Liver (tissue), 9 donors: ENCODE measurements around the gene FADS3. TPM values are rescaled to one million over a fixed set of nuclear protein-coding genes. Genes with fewer than 3 reads are reported as not detected.

Source experiments
- DNase-seq: peaks from one replicate; pipeline ENCODE4 v3.0.0-alpha.2; 2017; ENCODE audit warnings: low spot score
- H3K27ac ChIP-seq, 2 donors: one replicate each; pipeline ENCODE4 v1.7.0; 2013; ENCODE audit warnings: inconsistent platforms in 2 of 2, low read length in 2 of 2, control low read depth in 1 of 2, low read depth in 1 of 2, mild to moderate bottlenecking in 1 of 2
- H3K27me3 ChIP-seq, 4 donors: one replicate each; pipeline versions ENCODE4 v1.6.1 to v1.7.0; 2013; ENCODE audit warnings: low read length in 3 of 4, inconsistent platforms in 1 of 4, mild to moderate bottlenecking in 1 of 4, moderate library complexity in 1 of 4; ENCODE audit not compliant: control insufficient read depth in 4 of 4, insufficient read depth in 4 of 4
- H3K36me3 ChIP-seq, 4 donors: one replicate each; pipeline versions ENCODE4 v1.6.1 to v1.7.0; 2013; ENCODE audit warnings: low read length in 3 of 4, mild to moderate bottlenecking in 3 of 4, low read depth in 1 of 4, moderate library complexity in 1 of 4; ENCODE audit not compliant: control insufficient read depth in 4 of 4, insufficient read depth in 3 of 4
- H3K4me1 ChIP-seq, 4 donors: one replicate each; pipeline versions ENCODE4 v1.6.1 to v1.7.0; 2013; ENCODE audit warnings: low read length in 3 of 4, mild to moderate bottlenecking in 3 of 4, moderate library complexity in 1 of 4; ENCODE audit not compliant: control insufficient read depth in 4 of 4, insufficient read depth in 4 of 4
- H3K4me3 ChIP-seq, 3 donors: one replicate each; pipeline versions ENCODE4 v1.6.1 to v1.7.0; 2013; ENCODE audit warnings: low read length in 3 of 3, control low read depth in 1 of 3, low read depth in 1 of 3, mild to moderate bottlenecking in 1 of 3
- H3K9ac ChIP-seq, 2 donors: one replicate each; pipeline ENCODE4 v1.7.0; 2013; ENCODE audit warnings: low read length in 2 of 2, mild to moderate bottlenecking in 2 of 2, moderate library complexity in 2 of 2, control low read depth in 1 of 2, low read depth in 1 of 2
- H3K9me3 ChIP-seq, 4 donors: one replicate each; pipeline versions ENCODE4 v1.6.1 to v1.7.0; 2013; ENCODE audit warnings: low read length in 3 of 4; ENCODE audit not compliant: control insufficient read depth in 4 of 4
- EGR1 ChIP-seq, 2 donors: IDR thresholded peaks; 2 replicates each; pipeline ENCODE4 v1.6.1; 2016 to 2018; ENCODE audit warnings: antibody characterized with exemption in 2 of 2, low read depth in 2 of 2
- FOXA2 ChIP-seq: IDR thresholded peaks from 2 replicates; pipeline ENCODE4 v1.6.1; 2016; ENCODE audit warnings: antibody characterized with exemption
- GABPA ChIP-seq, 2 donors: IDR thresholded peaks in 1 of 2; conservative IDR thresholded peaks in 1 of 2; 2 replicates each; pipeline ENCODE4 v1.6.1; 2016; ENCODE audit warnings: antibody characterized with exemption in 2 of 2, mild to moderate bottlenecking in 1 of 2, moderate library complexity in 1 of 2
- MAX ChIP-seq: IDR thresholded peaks from 2 replicates; pipeline ENCODE4 v1.6.1; 2016; ENCODE audit warnings: antibody characterized with exemption
- RAD21 ChIP-seq, 2 donors: IDR thresholded peaks; 2 replicates each; pipeline ENCODE4 v1.6.1; 2016; ENCODE audit warnings: antibody characterized with exemption in 2 of 2, mild to moderate bottlenecking in 2 of 2
- REST ChIP-seq: IDR thresholded peaks from 2 replicates; pipeline ENCODE4 v1.6.1; 2016; ENCODE audit warnings: antibody characterized with exemption, mild to moderate bottlenecking
- TAF1 ChIP-seq: conservative IDR thresholded peaks from 2 replicates; pipeline ENCODE4 v1.6.1; 2016; ENCODE audit warnings: antibody characterized with exemption, mild to moderate bottlenecking
- YY1 ChIP-seq: IDR thresholded peaks from 2 replicates; pipeline ENCODE4 v1.6.1; 2016; ENCODE audit warnings: antibody characterized with exemption, mild to moderate bottlenecking
- WGBS: extraction: QIAGEN DNeasy Blood & Tissue Kit; methylation state at CpG from one replicate; pipeline ENCODE4 v1.1.7; 2013; 5-methylcytosine and 5-hydroxymethylcytosine counted together
- polyA plus RNA-seq, 2 donors: library from polyadenylated mRNA; stranded (reverse) in 1 of 2; unstranded in 1 of 2; fragments of 200-250 nt in 1 of 2; fragments of >200 nt in 1 of 2; fragmentation: Nextera tagmentation in 1 of 2; extraction: Ambion mirVana in 1 of 2; gene quantifications; one replicate each; pipeline versions ENCODE4 v1.2.1 to v1.2.3, GENCODE V29; 2013 to 2015
- total RNA-seq, 2 donors: library from RNA; depleted of rRNA; stranded (reverse); fragments of >200 nt; gene quantifications; one replicate each; pipeline ENCODE4 v1.2.3, GENCODE V29; 2014
- donor health status: healthy.
- donor health status: healthy.
- donor health status: healthy.
- donor health status: healthy.
- donor health status: healthy.

The FADS3 gene
- total and polyA plus RNA-seq, 4 donors: 8.3 to 13.6 (median 10.3) TPM

GRCh38 chr11:61874853-61875252 is 16.5 kb downstream of the FADS3 start:
- H3K9me3 ChIP-seq: no peaks in the 10 kb centered on the region
- H3K27me3 ChIP-seq: no peaks in the 10 kb centered on the region
- WGBS: 88% methylated on average over 3 of the region's 3 CpGs
- no peak overlapping the region for H3K27ac ChIP-seq
- TF ChIP-seq EGR1 (IDR thresholded peaks at IDR 0.05; ENCODE audit: low read depth in 2 of 2): no peak
- no peak for TF ChIP-seq REST
- TF ChIP-seq YY1: no peak
- H3K9ac ChIP-seq: no peak overlapping the region
- no peak overlapping the region for H3K4me3 ChIP-seq
- H3K36me3 ChIP-seq: no peaks in the 10 kb centered on the region
- DNase-seq: no peak
- no peaks in the 10 kb centered on the region for H3K4me1 ChIP-seq

- Histone ChIP-seq H3K4me3 (no peak overlapping the region), H3K9ac (no peak overlapping the region), H3K27me3 (no peaks in the 10 kb centered on the region), H3K36me3 (no peaks in the 10 kb centered on the region), H3K27ac (no peak overlapping the region), H3K9me3 (no peaks in the 10 kb centered on the region), H3K4me1 (no peaks in the 10 kb centered on the region)
- no peak for DNase-seq
- WGBS: 83% methylated on average over 12 of the region's 12 CpGs
- TF ChIP-seq REST (no peak), TAF1 (no peak)
Measured at GRCh38 chr11:61874377-61874809, 17.0 kb downstream of the FADS3 start.

- no peak for TF ChIP-seq GABPA (IDR thresholded peaks at IDR 0.05 in 1 of 2, conservative IDR thresholded peaks at IDR 0.05 in 1 of 2)
- TF ChIP-seq TAF1: no peak
- no peak for TF ChIP-seq FOXA2
- TF ChIP-seq MAX: no peak
- no peak for TF ChIP-seq RAD21 (IDR thresholded peaks at IDR 0.05)
- TF ChIP-seq YY1: no peak
- Histone ChIP-seq H3K27ac (no peak overlapping the region), H3K27me3 (no peaks in the 10 kb centered on the region), H3K9me3 (no peaks in the 10 kb centered on the region), H3K4me1 (no peaks in the 10 kb centered on the region), H3K4me3 (no peak overlapping the region), H3K36me3 (no peaks in the 10 kb centered on the region), H3K9ac (no peak overlapping the region)
- 86% methylated on average over 16 of the region's 16 CpGs for whole genome bisulfite sequencing
- DNase-seq: no peak
Measured at GRCh38 chr11:61873588-61874376, 17.6 kb downstream of the FADS3 start.
